ENCODE data around the gene ERCC6L. TPM values are rescaled to one million over a fixed set of nuclear protein-coding genes. Genes with fewer than 3 reads are reported as not detected.

The ERCC6L gene
- total RNA-seq, 4 donors from 2014 or later: 0.06 to 0.13 TPM; not detected in 2

DNA sequence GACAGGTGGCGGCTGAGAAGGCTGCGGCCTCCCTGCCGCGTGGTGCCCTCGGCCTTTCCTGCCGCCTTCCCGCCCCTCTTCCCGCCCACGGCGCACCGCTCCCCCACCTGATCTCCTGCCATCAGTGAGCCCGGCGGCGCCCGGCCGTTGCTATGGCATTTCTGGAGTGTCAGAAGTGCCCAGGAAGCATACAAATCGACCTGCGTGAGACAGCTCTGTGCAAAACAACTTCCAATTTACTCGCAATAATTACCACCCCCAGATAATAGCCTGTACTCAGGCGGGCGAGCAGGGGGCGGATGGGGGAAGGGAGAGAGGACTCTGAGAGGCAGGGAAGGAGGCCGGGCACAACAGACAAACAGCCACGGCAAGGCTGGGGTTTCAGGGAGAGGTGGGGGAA lies 16.6 kb upstream of the ERCC6L start:
- WGBS: 24% methylated on average over 12 of the region's 24 CpGs
- Histone ChIP-seq H3K4me1 (peaks cover 0 to 6% (median 3%) of the 10 kb centered on the region in 4 donors), H3K27ac (replicated peaks in 1 of 4) (no peak overlapping the region), H3K9me3 (no peaks in the 10 kb centered on the region), H3K36me3 (no peaks in the 10 kb centered on the region), H3K27me3 (peaks cover 0 to 12% (median 0%) of the 10 kb centered on the region in 4 donors), H3K4me3 (peak overlapping the region in 1 of 4 donors; percentile 1)
- TF ChIP-seq POLR2A (IDR thresholded peaks at IDR 0.05; ENCODE audit: low read depth): no peak
- no peak for TF ChIP-seq EP300 (IDR thresholded peaks at IDR 0.05)
- TF ChIP-seq POLR2AphosphoS5 (IDR thresholded peaks at IDR 0.05): no peak
- no peak for TF ChIP-seq CTCF (IDR thresholded peaks at IDR 0.05)
- no peak for DNase-seq (ENCODE audit: extremely low spot score)
- intact Hi-C loops (cut with DNase I): no loop called here

- intact Hi-C loops (cut with DNase I): no loop called here
- Histone ChIP-seq H3K4me3 (no peak overlapping the region), H3K27ac (replicated peaks in 1 of 4) (no peak overlapping the region), H3K9me3 (no peaks in the 10 kb centered on the region), H3K36me3 (no peaks in the 10 kb centered on the region), H3K4me1 (peaks cover 0 to 6% (median 3%) of the 10 kb centered on the region in 4 donors), H3K27me3 (peaks cover 0 to 12% (median 0%) of the 10 kb centered on the region in 4 donors)
- no peak for DNase-seq (ENCODE audit: extremely low spot score)
- WGBS: 31% methylated on average over 17 of the region's 17 CpGs
- TF ChIP-seq POLR2A (IDR thresholded peaks at IDR 0.05; ENCODE audit: low read depth) (no peak), EP300 (IDR thresholded peaks at IDR 0.05) (no peak), CTCF (IDR thresholded peaks at IDR 0.05) (no peak)
Observed at GRCh38 chrX:72254816-72255215, 16.0 kb upstream of the ERCC6L start.

DNA sequence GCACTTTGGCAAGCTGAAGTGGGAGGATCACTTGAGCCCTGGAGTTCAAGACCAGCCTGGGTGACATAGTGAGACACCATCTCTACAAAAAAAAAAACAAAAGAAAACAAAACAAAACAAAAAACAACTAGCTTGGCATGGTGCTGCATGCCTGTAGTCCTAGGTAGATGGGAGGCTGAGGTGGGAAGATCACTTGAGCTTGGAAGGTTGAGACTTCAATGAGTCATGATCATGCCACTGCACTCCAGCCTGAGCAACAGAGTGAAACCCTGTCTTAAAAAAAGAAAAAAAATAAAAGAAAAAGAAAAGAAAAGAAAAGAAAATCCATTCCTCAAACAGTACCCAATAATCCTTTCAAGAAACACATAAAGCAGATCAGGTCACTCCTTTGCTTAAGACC lies 14.9 kb upstream of the ERCC6L start:
- H3K27ac ChIP-seq (replicated peaks in 1 of 4): no peak overlapping the region
- no peak overlapping the region for H3K4me3 ChIP-seq
- intact Hi-C loops (cut with DNase I): no loop called here
- no peaks in the 10 kb centered on the region for H3K9me3 ChIP-seq
- TF ChIP-seq POLR2AphosphoS5 (IDR thresholded peaks at IDR 0.05) (no peak), CTCF (IDR thresholded peaks at IDR 0.05) (no peak), EP300 (IDR thresholded peaks at IDR 0.05) (no peak), POLR2A (IDR thresholded peaks at IDR 0.05; ENCODE audit: low read depth) (no peak)
- H3K36me3 ChIP-seq: no peaks in the 10 kb centered on the region
- peaks cover 0 to 12% (median 0%) of the 10 kb centered on the region in 4 donors for H3K27me3 ChIP-seq
- no peak for DNase-seq (ENCODE audit: extremely low spot score)
- peaks cover 0 to 6% (median 3%) of the 10 kb centered on the region in 4 donors for H3K4me1 ChIP-seq

DNA sequence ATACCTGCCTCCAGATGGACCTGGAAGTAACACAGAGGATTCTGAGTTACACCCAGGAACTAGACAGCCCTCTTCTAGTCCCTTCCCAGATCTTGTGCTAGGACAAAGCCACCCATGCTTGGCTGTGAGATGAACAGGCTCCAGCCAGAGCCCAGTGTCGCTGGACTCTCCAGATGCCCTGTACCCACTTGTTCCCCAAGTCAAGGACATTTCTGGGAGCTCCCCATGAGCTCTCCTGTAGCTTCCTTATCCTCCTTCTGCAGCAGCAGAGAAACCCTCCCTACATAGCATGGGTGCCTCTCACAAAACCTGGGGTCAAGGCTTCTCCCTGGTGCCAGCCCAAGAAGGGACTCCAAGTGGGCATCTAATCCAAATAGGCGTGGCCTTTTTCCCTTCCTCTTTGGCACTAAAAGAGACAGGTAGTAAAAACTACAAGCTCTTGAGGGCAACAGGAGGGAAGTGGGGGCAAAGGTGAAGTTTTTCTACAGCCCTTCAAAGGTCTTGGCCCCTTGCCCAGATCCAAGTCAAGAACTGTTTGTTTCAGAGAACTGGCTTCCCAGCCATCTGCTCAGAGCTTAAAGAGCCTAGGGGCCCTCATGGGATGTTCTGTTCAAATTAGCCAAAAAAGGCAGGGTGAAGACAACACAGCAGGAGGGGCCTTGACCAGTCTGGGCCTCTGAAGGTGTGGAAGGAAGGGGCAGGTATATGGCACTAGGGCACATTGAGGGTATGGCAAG lies 8.5 kb upstream of the ERCC6L start:
- intact Hi-C loops (cut with DNase I): no loop called here
- WGBS: 78% methylated on average over 2 of the region's 2 CpGs

More for the DNA sequence above, 8.5 kb upstream of the ERCC6L start:
- H3K9me3 ChIP-seq: no peaks in the 10 kb centered on the region
- no peak overlapping the region for H3K4me3 ChIP-seq
- no peaks in the 10 kb centered on the region for H3K36me3 ChIP-seq
- no peak for DNase-seq (ENCODE audit: extremely low spot score)
- H3K27me3 ChIP-seq: no peaks in the 10 kb centered on the region
- H3K4me1 ChIP-seq: peaks cover 0 to 6% (median 2%) of the 10 kb centered on the region in 4 donors
- no peak for TF ChIP-seq EP300 (IDR thresholded peaks at IDR 0.05)
- TF ChIP-seq POLR2AphosphoS5 (IDR thresholded peaks at IDR 0.05): no peak
- no peak for TF ChIP-seq POLR2A (IDR thresholded peaks at IDR 0.05; ENCODE audit: low read depth)
- no peak for TF ChIP-seq CTCF (IDR thresholded peaks at IDR 0.05)
- H3K27ac ChIP-seq (replicated peaks in 1 of 4): no peak overlapping the region
